GM18508 (cell line): ENCODE results near the gene IGSF9B.

ENCODE experiments used
- ATAC-seq: cut with Tn5 transposase; IDR thresholded peaks from one replicate; pipeline ENCODE4 v1.9.1; 2021; ENCODE audit warnings: moderate number of reproducible peaks; ENCODE audit not compliant: insufficient read depth, unreplicated experiment

IGSF9B gene

DNA sequence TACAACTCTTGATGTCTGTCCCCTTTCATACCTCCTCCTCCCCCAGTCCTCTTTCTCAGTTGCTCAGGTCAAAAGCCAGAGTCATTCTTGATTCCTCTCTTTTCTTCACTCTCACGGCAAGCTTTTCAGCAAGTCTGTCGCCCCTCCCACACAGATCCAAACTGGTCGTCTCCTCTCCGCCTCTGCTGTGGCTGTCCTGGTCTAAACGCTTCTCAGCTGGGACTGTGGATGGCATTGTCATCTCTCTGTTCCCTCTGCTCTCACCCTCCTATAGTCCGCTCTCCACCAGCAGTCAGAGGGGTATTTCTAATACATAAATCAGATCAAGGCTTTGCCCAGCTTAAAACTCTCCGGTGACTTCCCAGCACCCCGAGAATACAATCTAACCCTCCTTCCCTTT, 64.6 kb downstream of the IGSF9B start:
- no peak for ATAC-seq

GRCh38 chr11:133889893-133890292, 66.9 kb downstream of the IGSF9B start:
- ATAC-seq = no peak

GRCh38 chr11:133889188-133889587, 67.6 kb downstream of the IGSF9B start:
- ATAC-seq = no peak

DNA sequence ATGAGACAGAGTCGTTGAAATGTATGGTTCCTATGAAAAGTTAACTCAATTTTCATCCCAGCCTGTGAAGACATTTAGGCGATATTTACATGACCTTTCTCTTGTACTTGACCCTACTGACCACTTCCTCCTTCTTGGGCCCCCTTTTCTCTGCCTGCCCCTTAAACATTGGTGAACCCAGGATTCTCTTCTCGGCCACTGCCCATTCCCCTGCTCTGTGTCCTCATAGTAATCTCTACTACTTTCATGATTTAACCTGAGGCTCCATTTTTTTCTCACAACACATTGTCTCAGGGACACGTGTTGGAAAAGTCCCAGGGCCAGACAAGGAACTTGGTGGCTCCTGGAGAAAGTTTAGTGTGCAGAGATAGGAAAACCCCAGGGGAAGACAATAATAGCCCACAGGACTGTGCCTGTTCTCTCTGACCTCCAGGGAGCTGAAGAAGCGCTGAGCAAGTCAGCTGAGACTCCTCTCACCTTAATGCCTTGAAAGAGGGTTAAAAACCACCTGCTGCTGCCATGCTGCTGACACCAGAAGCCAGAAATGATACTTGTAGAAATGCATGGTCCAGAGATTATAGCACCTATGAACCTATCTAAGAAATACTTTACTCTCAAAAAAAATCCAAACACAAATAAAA, 69.0 kb downstream of the IGSF9B start:
- no peak for ATAC-seq

DNA sequence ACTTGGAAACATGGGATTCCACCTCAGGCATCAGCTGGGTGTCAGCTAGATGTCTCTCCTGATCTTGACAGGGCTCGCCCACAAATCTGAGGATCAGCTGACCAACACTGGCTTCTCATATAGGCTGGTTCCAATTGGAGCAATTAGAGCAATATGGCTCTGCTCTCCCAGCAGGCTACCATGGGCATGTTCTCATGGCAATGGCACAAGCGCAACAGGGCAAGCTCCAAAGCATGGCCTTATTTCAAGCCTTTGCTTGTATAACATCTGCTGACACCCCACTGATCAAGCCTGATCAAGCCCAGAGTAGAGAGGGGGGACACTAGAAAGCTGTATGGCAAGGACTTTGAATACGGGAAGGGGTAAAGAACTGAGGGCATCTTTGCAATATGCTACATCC, 70.7 kb downstream of the IGSF9B start:
- no peak for ATAC-seq

DNA sequence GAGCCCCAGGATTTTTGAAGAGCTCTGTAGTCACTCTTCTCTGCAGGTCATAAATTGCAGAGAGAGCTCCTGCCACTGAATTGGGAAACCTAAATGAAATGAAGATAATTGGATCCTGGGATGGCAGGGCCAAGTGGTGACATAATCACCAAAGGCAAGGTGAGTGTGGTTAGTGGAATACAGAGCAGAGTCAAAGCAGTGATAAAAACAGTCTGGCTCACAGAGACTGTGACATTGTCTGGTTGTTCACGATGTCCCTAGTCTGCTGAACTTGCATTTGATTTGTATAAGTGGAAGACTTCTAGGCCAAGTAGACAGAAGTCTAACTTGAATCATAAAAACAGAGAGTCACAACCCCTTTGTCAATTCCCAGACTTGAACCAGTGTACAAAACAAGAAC, 84.6 kb downstream of the IGSF9B start:
- ATAC-seq = no peak

DNA sequence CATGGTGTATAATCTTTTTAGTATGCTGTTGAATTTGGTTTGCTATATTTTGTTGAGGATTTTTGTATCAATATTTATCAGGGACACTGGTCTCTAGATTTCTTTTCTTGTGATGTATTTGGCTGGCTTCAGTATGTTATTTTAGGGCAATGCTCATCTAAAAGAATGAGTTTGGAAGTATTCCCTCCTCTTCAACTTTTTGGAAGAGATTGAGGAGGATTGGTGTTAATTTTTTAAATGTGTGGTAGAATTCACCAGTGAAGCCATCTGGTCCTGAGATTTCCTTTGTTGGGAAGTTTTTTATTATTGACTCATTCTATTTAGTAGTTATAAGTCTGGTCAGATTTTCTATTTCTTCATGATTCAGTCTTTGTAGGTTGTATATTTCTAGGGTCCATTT, 89.3 kb downstream of the IGSF9B start:
- no peak for ATAC-seq

DNA sequence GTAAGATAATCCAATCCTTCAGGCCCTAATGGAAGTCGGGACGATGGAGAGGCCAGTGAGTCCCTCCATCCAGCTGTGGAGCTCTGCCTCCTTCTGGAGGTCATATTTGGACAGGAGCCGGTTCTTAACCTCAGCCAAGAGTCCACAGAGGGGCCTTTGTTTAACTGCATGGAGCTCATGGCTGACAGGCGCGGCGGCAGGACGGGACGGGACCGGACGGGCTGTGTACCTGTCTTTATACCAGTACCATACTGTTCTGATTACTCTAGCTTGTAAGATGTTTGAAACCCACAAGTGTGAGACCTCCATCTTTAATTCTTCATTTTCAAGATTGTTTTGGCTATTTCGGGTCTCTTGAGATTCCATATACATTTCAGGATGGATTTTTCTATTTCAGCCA, 91.3 kb downstream of the IGSF9B start:
- no peak for ATAC-seq

DNA sequence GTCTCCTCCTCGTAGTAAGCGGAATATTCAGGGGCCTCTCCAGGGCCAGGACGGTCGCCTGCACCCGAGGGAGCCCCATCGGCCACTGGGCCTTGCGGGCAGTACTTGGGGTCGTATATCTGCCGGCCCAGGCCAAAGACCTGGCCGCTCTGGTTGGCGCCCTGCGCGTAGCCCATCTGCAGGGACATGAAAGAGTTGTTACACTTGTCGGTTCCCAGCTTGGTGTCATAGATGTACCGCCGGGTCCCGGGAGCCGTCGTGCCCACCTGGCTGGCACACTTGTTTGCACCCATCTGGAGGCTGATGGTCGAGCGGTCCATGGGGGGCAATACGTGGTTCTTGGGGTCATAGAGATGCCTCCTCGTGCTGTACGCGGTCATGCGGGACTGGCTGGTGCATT, 92.0 kb downstream of the IGSF9B start:
- ATAC-seq = no peak

DNA sequence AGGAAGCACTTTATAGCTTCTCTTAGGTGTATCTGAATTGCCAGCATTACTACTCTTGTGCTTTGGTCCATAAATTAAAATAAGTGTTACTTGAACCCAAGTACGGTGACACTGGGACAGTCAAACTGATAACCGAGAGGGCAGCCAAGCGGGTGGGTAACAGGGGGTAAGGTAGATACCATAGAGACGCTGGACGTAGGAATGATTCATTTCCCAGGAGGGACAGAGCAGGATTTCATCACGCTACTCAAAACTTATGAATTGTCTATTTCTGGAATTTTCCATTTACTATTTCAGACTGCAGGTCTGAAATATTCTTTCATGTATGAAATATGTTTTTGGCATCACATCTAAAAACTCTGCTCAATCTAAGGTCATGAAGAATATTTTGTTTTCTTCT, 96.6 kb downstream of the IGSF9B start:
- ATAC-seq = no peak
